Measurements from ENCODE around the gene SLC35F3. TPM values are rescaled to one million over a fixed set of nuclear protein-coding genes. Genes with fewer than 3 reads are reported as not detected.

Gene SLC35F3
- total and polyA plus RNA-seq, 4 donors = 3.5 to 13.5 (median 11.9) TPM

DNA sequence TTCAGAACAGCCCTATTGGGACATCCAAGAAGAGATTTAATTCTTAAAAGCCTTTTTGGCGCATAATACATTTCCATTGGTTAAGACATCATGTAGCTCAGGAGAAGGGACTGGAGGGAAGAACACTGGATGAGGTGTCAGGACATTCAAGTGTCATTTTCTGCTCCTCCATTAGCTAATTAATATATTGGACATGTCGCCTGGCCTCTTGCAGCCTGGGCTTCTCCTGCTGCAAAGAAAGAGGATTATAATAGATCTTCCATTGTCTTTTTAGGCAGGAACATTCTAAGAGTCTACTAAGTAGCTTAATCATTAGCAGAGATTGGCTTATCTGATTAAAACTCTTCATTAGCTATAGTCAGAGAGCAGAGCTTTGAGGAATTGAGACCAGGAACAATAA, 317.1 kb downstream of the SLC35F3 start:
- H3K9me3 ChIP-seq (ENCODE audit: control insufficient read depth, insufficient read depth, low read length) = no peaks in the 10 kb centered on the region
- H3K4me1 ChIP-seq (ENCODE audit: control insufficient read depth, insufficient read depth, low read length) = peaks cover 8% of the 10 kb centered on the region
- H3K36me3 ChIP-seq (ENCODE audit: control insufficient read depth, insufficient read depth, low read length) = no peaks in the 10 kb centered on the region
- WGBS (ENCODE audit: insufficient coverage) = no CpG with 5 or more reads among the region's 2 CpGs
- no peak overlapping the region for H3K4me3 ChIP-seq (ENCODE audit: low read depth, low read length)
- H3K27ac ChIP-seq (ENCODE audit: low read depth, low read length) = no peak overlapping the region
- no peak for DNase-seq (ENCODE audit: low read depth in 4 of 6, low spot score in 6 of 6)
- H3K27me3 ChIP-seq (ENCODE audit: control insufficient read depth, insufficient read depth, low read length) = no peaks in the 10 kb centered on the region

DNA sequence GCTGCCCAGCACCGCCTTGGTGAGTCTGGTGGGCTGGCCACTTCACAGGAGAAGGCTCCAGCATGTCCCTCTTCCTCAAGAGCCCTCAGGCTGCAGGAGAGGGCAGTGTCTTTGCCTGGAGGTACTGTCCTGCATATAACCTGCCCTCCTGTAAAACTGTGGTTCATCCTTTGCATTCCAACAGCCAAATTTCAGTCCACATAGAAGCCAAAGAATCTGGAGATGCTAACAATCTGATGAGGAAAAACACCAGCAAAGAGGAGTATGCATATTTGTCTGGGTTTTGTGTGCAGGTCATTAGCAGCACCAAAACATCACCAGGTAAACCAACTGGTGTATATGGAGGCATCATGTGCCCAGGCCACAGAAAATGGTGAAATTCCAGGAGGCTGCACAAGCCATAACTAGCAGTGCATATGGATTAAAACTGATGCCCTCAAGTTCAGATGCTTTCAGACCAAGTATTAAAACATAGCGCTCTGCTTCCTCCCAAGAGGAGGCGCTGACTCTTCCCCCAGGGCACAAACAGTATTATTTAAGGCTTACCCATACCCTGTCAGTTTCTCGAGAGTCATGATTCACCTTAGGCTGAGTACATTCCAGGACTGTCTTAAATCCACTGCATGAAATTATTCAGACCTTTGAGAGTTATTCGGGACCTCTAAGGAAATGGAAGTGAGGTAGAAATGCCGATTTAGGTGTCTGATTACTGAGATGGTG, 318.2 kb downstream of the SLC35F3 start:
- Histone ChIP-seq H3K27ac (ENCODE audit: low read depth, low read length) (no peak overlapping the region), H3K4me3 (ENCODE audit: low read depth, low read length) (no peak overlapping the region), H3K4me1 (ENCODE audit: control insufficient read depth, insufficient read depth, low read length) (peaks cover 5% of the 10 kb centered on the region), H3K36me3 (ENCODE audit: control insufficient read depth, insufficient read depth, low read length) (no peaks in the 10 kb centered on the region), H3K27me3 (ENCODE audit: control insufficient read depth, insufficient read depth, low read length) (no peaks in the 10 kb centered on the region), H3K9me3 (ENCODE audit: control insufficient read depth, insufficient read depth, low read length) (no peaks in the 10 kb centered on the region)
- DNase-seq (ENCODE audit: low read depth in 4 of 6, low spot score in 6 of 6) = no peak
- WGBS (ENCODE audit: insufficient coverage) = 96% methylated on average over 4 of the region's 6 CpGs

DNA sequence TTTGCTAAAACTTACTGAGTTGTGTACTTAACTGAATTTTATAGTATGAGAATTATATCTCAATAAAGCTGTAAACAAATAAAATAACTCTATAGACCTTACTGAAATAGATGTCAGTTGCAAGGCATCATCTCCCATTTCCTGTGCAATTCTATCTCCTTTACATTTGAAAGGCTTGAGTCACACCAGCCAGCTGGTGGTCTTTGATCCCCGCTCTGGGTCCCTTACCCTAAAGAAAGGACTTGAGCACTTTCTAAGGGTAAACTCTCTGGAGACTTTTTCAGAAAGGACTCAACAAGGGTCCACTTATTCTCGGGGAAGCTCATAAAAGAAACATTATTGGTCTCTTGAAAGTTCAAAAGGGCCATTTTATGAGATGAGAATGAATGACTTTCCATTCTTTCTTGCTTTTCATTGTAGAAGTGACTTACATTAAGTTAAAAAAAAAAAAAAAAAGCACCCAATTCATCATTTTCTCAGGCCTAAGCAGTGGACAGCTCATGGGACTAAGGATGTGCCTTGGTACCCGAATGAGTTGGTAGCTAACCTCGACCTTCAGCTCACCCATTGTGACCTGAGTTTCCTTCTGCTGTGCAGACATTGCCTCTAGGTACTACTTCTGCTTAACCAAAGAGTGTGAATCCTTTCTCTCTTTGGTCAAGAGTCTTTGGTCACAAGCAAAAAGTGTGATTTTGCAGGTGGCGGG, 321.8 kb downstream of the SLC35F3 start:
- no peak for DNase-seq (ENCODE audit: low read depth in 4 of 6, low spot score in 6 of 6)
- Histone ChIP-seq H3K27ac (ENCODE audit: low read depth, low read length) (no peak overlapping the region), H3K4me1 (ENCODE audit: control insufficient read depth, insufficient read depth, low read length) (peaks cover 11% of the 10 kb centered on the region), H3K4me3 (ENCODE audit: low read depth, low read length) (no peak overlapping the region), H3K36me3 (ENCODE audit: control insufficient read depth, insufficient read depth, low read length) (no peaks in the 10 kb centered on the region), H3K9me3 (ENCODE audit: control insufficient read depth, insufficient read depth, low read length) (no peaks in the 10 kb centered on the region), H3K27me3 (ENCODE audit: control insufficient read depth, insufficient read depth, low read length) (peaks cover 2% of the 10 kb centered on the region)
- 73% methylated on average over 4 of the region's 5 CpGs for WGBS (ENCODE audit: insufficient coverage)

- peaks cover 5% of the 10 kb centered on the region for H3K36me3 ChIP-seq (ENCODE audit: control insufficient read depth, insufficient read depth, low read length)
- H3K9me3 ChIP-seq (ENCODE audit: control insufficient read depth, insufficient read depth, low read length) = no peaks in the 10 kb centered on the region
- 48% methylated on average over 2 of the region's 10 CpGs for WGBS (ENCODE audit: insufficient coverage)
- peaks cover 2% of the 10 kb centered on the region for H3K27me3 ChIP-seq (ENCODE audit: control insufficient read depth, insufficient read depth, low read length)
- no peak overlapping the region for H3K27ac ChIP-seq (ENCODE audit: low read depth, low read length)
- H3K4me1 ChIP-seq (ENCODE audit: control insufficient read depth, insufficient read depth, low read length) = peaks cover 14% of the 10 kb centered on the region
- no peak overlapping the region for H3K4me3 ChIP-seq (ENCODE audit: low read depth, low read length)
- DNase-seq (ENCODE audit: low read depth in 4 of 6, low spot score in 6 of 6) = peak in 1 of 6 donors; percentile 33
Observed at GRCh38 chr1:234226819-234227165, 322.3 kb downstream of the SLC35F3 start.

DNA sequence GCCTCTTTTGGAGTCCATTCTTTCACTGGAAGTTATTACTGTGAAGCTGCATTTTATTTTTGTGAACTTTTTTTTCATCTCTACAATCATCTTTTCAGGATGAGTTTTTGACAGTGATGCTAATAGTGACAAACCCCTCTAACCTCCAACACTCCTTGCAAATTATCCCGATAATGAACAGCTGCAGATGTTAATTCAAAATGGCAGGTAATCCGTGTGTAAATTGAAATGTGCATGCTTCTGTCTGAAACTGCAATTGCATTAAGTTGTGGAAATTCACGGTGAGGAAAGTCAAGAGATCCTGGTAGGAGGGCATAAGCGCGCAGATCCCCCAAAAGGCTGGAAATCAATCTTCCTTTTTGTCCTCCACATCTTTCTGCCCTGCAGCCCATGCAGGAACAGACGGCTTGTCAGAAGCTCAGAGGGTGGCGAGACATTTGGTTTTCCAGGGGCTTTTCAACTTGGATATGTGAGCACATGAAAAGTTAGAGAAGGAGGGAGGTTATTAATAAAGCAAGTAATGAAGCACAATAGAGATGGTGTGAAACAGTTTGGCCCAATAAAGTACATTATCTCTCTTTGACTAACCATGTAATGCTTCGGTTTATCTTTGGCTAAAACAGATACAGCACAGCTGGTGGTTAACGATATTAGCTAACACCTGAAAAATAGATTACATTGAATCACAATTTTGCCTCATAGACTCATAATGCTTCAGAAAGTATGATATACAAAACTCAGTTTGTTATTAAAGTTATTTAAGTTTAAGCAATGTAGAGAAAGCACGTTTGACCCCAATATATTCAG, 325.3 kb downstream of the SLC35F3 start:
- Histone ChIP-seq H3K27me3 (ENCODE audit: control insufficient read depth, insufficient read depth, low read length) (peaks cover 2% of the 10 kb centered on the region), H3K4me3 (ENCODE audit: low read depth, low read length) (no peak overlapping the region), H3K36me3 (ENCODE audit: control insufficient read depth, insufficient read depth, low read length) (peaks cover 5% of the 10 kb centered on the region), H3K4me1 (ENCODE audit: control insufficient read depth, insufficient read depth, low read length) (peaks cover 21% of the 10 kb centered on the region), H3K9me3 (ENCODE audit: control insufficient read depth, insufficient read depth, low read length) (no peaks in the 10 kb centered on the region), H3K27ac (ENCODE audit: low read depth, low read length) (no peak overlapping the region)
- WGBS (ENCODE audit: insufficient coverage) = 59% methylated on average over 4 of the region's 10 CpGs
- peak in 2 of 6 donors; percentile 32 to 61 for DNase-seq (ENCODE audit: low read depth in 4 of 6, low spot score in 6 of 6)

GRCh38 chr1:234230414-234230862, 326.0 kb downstream of the SLC35F3 start:
- no peak overlapping the region for H3K27ac ChIP-seq (ENCODE audit: low read depth, low read length)
- H3K9me3 ChIP-seq (ENCODE audit: control insufficient read depth, insufficient read depth, low read length) = no peaks in the 10 kb centered on the region
- 30% methylated on average over 9 of the region's 10 CpGs for WGBS (ENCODE audit: insufficient coverage)
- DNase-seq (ENCODE audit: low read depth in 4 of 6, low spot score in 6 of 6) = peak in 2 of 6 donors; percentile 73
- H3K4me1 ChIP-seq (ENCODE audit: control insufficient read depth, insufficient read depth, low read length) = peaks cover 25% of the 10 kb centered on the region
- H3K27me3 ChIP-seq (ENCODE audit: control insufficient read depth, insufficient read depth, low read length) = peaks cover 2% of the 10 kb centered on the region
- H3K4me3 ChIP-seq (ENCODE audit: low read depth, low read length) = no peak overlapping the region
- peaks cover 5% of the 10 kb centered on the region for H3K36me3 ChIP-seq (ENCODE audit: control insufficient read depth, insufficient read depth, low read length)

DNA sequence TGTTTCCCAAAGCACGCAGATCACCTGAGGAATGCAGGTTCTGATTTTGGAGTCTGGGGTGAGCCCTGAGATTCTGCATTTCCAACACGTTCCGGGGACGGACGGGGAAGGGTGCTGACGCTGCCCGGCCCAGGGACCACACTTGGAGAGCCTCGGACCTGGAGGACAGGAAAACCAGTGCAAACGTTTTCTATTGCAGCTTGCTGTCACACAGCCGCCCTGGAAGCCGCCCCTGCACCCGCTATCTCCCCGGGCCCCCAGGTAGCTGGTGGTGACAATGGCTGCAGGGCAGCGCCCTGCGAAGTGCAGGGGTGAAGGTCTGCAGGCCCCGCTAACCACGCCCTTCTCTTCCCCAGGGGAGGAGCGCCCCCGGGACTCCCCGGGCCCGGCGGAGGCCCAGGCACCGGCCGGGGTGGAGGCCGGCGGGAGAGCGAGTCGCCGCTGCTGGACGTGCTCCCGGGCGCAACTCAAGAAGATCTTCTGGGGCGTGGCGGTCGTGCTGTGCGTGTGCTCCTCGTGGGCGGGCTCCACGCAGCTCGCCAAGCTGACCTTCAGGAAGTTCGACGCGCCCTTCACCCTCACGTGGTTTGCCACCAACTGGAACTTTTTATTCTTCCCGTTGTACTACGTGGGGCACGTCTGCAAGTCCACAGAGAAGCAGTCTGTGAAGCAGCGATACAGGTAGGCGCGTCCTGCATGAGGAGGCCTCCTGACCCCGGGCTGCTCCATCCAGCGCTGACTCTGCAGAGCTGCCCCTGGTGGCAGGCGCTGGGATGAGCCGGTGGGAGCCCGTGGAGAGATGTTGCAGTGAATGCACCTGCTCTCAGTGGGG, 326.8 kb downstream of the SLC35F3 start:
- Histone ChIP-seq H3K27me3 (ENCODE audit: control insufficient read depth, insufficient read depth, low read length) (peaks cover 2% of the 10 kb centered on the region), H3K9me3 (ENCODE audit: control insufficient read depth, insufficient read depth, low read length) (no peaks in the 10 kb centered on the region), H3K27ac (ENCODE audit: low read depth, low read length) (no peak overlapping the region), H3K36me3 (ENCODE audit: control insufficient read depth, insufficient read depth, low read length) (peaks cover 5% of the 10 kb centered on the region), H3K4me3 (ENCODE audit: low read depth, low read length) (no peak overlapping the region), H3K4me1 (ENCODE audit: control insufficient read depth, insufficient read depth, low read length) (peaks cover 31% of the 10 kb centered on the region)
- no peak for DNase-seq (ENCODE audit: low read depth in 4 of 6, low spot score in 6 of 6)
- 83% methylated on average over 55 of the region's 55 CpGs for WGBS (ENCODE audit: insufficient coverage)

- WGBS (ENCODE audit: insufficient coverage) = 94% methylated on average over 6 of the region's 13 CpGs
- H3K9me3 ChIP-seq (ENCODE audit: control insufficient read depth, insufficient read depth, low read length) = no peaks in the 10 kb centered on the region
- no peak overlapping the region for H3K27ac ChIP-seq (ENCODE audit: low read depth, low read length)
- peaks cover 5% of the 10 kb centered on the region for H3K36me3 ChIP-seq (ENCODE audit: control insufficient read depth, insufficient read depth, low read length)
- peaks cover 2% of the 10 kb centered on the region for H3K27me3 ChIP-seq (ENCODE audit: control insufficient read depth, insufficient read depth, low read length)
- H3K4me3 ChIP-seq (ENCODE audit: low read depth, low read length) = no peak overlapping the region
- H3K4me1 ChIP-seq (ENCODE audit: control insufficient read depth, insufficient read depth, low read length) = peaks cover 28% of the 10 kb centered on the region
- no peak for DNase-seq (ENCODE audit: low read depth in 4 of 6, low spot score in 6 of 6)
Observed at GRCh38 chr1:234231893-234232276, 327.4 kb downstream of the SLC35F3 start.

DNA sequence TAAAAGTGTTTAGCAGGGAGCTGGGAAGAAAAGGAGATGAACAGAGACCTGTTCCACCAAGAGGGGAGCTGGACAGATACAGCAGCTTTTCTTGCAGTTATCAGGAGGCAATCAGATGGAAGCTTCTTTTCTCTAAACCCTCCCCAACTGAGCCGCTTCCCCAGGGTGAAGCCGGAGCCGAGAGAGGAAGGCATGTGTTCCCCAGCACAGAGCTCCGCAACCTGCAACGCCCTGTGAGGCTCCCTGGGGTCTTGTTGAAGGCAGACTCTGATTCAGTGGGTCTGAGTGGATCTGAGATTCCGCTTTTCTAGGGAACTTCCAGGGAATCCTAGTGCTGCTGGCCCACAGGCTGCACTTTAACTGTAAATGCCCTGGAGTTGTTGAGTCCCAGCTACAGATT, 329.7 kb downstream of the SLC35F3 start:
- H3K9me3 ChIP-seq (ENCODE audit: control insufficient read depth, insufficient read depth, low read length) = no peaks in the 10 kb centered on the region
- WGBS (ENCODE audit: insufficient coverage) = 60% methylated on average over 6 of the region's 6 CpGs
- peaks cover 28% of the 10 kb centered on the region for H3K4me1 ChIP-seq (ENCODE audit: control insufficient read depth, insufficient read depth, low read length)
- peaks cover 5% of the 10 kb centered on the region for H3K36me3 ChIP-seq (ENCODE audit: control insufficient read depth, insufficient read depth, low read length)
- DNase-seq (ENCODE audit: low read depth in 4 of 6, low spot score in 6 of 6) = no peak
- no peak overlapping the region for H3K4me3 ChIP-seq (ENCODE audit: low read depth, low read length)
- H3K27ac ChIP-seq (ENCODE audit: low read depth, low read length) = no peak overlapping the region
- peaks cover 4% of the 10 kb centered on the region for H3K27me3 ChIP-seq (ENCODE audit: control insufficient read depth, insufficient read depth, low read length)
